Stimulated activated naive CD4-positive, alpha-beta T cell (primary cell): Measurements from ENCODE around the gene ANKRD33.
A peak's percentile ranks its signal among the peaks of the same experiment; 100 is the strongest.
"Not testable (repeated sequence)": the region's sequence is repeated elsewhere in the genome, so short reads cannot be mapped to it uniquely, and the experiment has no call there.

Source experiments
- DNase-seq, 6 experiments: peaks; one replicate each; lab custom pipeline; 2025; lab: John Stamatoyannopoulos, UW

The ANKRD33 gene

GRCh38 chr12:51883295-51883694 lies 4.6 kb upstream of the ANKRD33 start:
- DNase-seq = no peak

GRCh38 chr12:51883998-51884675 lies 3.8 kb upstream of the ANKRD33 start:
- no peak for DNase-seq

- DNase-seq = no peak
Measured at GRCh38 chr12:51884676-51885229, 3.1 kb upstream of the ANKRD33 start.

- not testable (repeated sequence) for DNase-seq
Measured at GRCh38 chr12:51885294-51886020, 2.4 kb upstream of the ANKRD33 start.

- DNase-seq = peak in 5 of 6 experiments; percentile 13 to 69 (median 63)
Measured at GRCh38 chr12:51886021-51886710, 1.7 kb upstream of the ANKRD33 start.

GRCh38 chr12:51888316-51889215 lies 663 bp downstream of the ANKRD33 start:
- no peak for DNase-seq

- DNase-seq = no peak
Measured at GRCh38 chr12:51889216-51890132, 1.6 kb downstream of the ANKRD33 start.

GRCh38 chr12:51890133-51890464 lies 2.2 kb downstream of the ANKRD33 start:
- DNase-seq = no peak

GRCh38 chr12:51890511-51891171 lies 2.7 kb downstream of the ANKRD33 start:
- no peak for DNase-seq

GRCh38 chr12:51891843-51892242 lies 3.9 kb downstream of the ANKRD33 start:
- DNase-seq = no peak

GRCh38 chr12:51893786-51894185 lies 5.9 kb downstream of the ANKRD33 start:
- no peak for DNase-seq

GRCh38 chr12:51895378-51896135 lies 7.7 kb downstream of the ANKRD33 start:
- no peak for DNase-seq

- no peak for DNase-seq
Measured at GRCh38 chr12:51896236-51896635, 8.3 kb downstream of the ANKRD33 start.

- no peak for DNase-seq
Measured at GRCh38 chr12:51897181-51897580, 9.3 kb downstream of the ANKRD33 start.

GRCh38 chr12:51898506-51898905 lies 10.6 kb downstream of the ANKRD33 start:
- no peak for DNase-seq

- DNase-seq = no peak
Measured at GRCh38 chr12:51898937-51899336, 11.0 kb downstream of the ANKRD33 start.

GRCh38 chr12:51900323-51900889 lies 12.5 kb downstream of the ANKRD33 start:
- DNase-seq = no peak

- no peak for DNase-seq
Measured at GRCh38 chr12:51901121-51901817, 13.4 kb downstream of the ANKRD33 start.
